ENCODE results near the gene MORC1. TPM values are rescaled to one million over a fixed set of nuclear protein-coding genes. Genes with fewer than 3 reads are reported as not detected.
A peak's percentile ranks its signal among the peaks of the same experiment; 100 is the strongest.

Gene MORC1
- total RNA-seq, 4 donors from 2014 or later, result 0.20 to 0.22 TPM; not detected in 2

DNA sequence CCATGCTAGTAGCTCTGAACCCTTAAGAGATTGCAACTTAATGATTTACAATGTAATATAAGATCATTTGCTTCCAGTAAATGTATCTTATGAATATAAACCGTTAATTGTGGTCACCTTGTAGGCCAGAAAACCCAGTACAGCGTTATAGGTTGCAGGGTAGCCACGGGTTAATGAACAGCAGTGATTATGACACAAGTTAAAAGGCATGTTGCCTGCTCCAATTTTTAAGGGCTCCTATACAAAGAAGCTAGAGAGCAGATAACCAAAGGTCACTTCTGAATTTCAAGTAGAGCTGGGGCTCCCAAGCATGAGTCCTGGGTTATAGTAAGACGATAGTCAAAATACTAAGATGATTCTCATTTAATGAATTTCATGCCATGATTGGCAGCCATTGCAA lies 177.8 kb downstream of the MORC1 start:
- Histone ChIP-seq H3K27ac (no peak overlapping the region), H3K36me3 (no peaks in the 10 kb centered on the region), H3K27me3 (no peaks in the 10 kb centered on the region), H3K4me3 (no peak overlapping the region), H3K4me1 (no peaks in the 10 kb centered on the region), H3K9me3 (no peaks in the 10 kb centered on the region)
- no peak for TF ChIP-seq POLR2A (IDR thresholded peaks at IDR 0.05)
- TF ChIP-seq EP300 (IDR thresholded peaks at IDR 0.05), result no peak
- TF ChIP-seq, protein P1, sequence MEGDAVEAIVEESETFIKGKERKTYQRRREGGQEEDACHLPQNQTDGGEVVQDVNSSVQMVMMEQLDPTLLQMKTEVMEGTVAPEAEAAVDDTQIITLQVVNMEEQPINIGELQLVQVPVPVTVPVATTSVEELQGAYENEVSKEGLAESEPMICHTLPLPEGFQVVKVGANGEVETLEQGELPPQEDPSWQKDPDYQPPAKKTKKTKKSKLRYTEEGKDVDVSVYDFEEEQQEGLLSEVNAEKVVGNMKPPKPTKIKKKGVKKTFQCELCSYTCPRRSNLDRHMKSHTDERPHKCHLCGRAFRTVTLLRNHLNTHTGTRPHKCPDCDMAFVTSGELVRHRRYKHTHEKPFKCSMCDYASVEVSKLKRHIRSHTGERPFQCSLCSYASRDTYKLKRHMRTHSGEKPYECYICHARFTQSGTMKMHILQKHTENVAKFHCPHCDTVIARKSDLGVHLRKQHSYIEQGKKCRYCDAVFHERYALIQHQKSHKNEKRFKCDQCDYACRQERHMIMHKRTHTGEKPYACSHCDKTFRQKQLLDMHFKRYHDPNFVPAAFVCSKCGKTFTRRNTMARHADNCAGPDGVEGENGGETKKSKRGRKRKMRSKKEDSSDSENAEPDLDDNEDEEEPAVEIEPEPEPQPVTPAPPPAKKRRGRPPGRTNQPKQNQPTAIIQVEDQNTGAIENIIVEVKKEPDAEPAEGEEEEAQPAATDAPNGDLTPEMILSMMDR (IDR thresholded peaks at IDR 0.05), result no peak
- no peak for DNase-seq (ENCODE audit: low spot score in 2 of 2)
- 49 to 61% methylated on average over 4 of the region's 4 CpGs for WGBS, 2 donors

DNA sequence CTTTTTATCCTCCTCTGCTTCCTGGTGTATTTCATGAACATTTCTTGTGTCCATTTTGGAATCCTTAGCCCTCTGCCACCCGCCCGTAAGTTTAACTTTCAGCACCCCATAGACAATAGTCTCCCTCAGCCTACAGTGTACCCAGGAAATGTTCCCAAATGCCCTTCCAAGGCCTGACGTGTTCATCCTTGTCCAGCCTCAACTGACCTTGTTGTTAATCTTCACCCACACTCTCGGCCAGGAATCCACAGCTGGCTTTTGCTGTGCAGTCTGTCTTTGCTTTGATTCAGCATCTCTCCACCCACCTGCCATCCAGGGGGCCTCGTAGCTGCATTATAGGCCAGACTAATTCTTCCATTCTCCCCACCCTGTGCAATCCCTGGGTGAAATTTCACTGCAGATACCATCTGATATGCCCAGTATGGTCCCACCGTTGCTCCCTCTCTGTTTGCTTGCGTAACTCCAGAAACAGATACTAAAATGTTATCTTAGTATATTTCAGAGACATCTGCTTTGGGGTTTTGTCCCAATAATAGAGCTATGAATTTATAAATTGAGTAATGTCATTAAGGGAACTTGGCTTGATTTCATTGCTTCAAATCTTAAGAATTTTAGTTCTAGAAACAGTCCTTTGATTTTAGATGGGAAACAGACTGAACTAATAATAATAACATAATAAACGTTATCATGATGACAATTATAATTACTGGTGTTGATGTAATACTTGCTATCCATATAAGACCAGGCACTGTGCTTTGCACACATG lies 180.8 kb downstream of the MORC1 start:
- H3K4me1 ChIP-seq, result no peaks in the 10 kb centered on the region
- H3K36me3 ChIP-seq, result no peaks in the 10 kb centered on the region
- TF ChIP-seq EP300 (IDR thresholded peaks at IDR 0.05), result no peak
- WGBS, 2 donors, result 69 to 71% methylated on average over 8 of the region's 8 CpGs
- no peak overlapping the region for H3K27ac ChIP-seq
- no peaks in the 10 kb centered on the region for H3K27me3 ChIP-seq
- DNase-seq (ENCODE audit: low spot score in 2 of 2), result no peak
- H3K4me3 ChIP-seq, result no peak overlapping the region
- no peaks in the 10 kb centered on the region for H3K9me3 ChIP-seq

DNA sequence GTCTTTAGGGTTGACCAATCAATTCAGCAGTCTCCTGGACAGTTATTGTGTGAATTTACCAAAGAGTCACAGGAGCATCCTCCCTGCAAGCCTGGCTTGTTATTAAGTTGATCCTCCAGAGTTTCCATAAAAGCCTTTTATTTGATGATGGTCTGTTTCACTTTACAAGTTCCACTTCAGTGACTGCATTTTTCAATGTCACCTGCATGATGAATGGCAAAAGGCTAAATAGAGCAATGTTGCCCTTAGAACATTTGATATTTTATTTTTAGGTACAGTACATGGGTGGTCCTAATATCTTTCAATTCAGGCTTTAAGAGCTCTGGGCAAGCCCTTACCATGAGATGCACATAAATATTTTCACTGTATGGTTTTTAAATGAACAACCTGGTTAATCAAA lies 186.9 kb downstream of the MORC1 start:
- Histone ChIP-seq H3K36me3 (no peaks in the 10 kb centered on the region), H3K4me3 (no peak overlapping the region)
- no peak for TF ChIP-seq EP300 (IDR thresholded peaks at IDR 0.05)
- no peak for TF ChIP-seq POLR2A (IDR thresholded peaks at IDR 0.05)
- TF ChIP-seq, protein P1 (IDR thresholded peaks at IDR 0.05), result no peak

DNA sequence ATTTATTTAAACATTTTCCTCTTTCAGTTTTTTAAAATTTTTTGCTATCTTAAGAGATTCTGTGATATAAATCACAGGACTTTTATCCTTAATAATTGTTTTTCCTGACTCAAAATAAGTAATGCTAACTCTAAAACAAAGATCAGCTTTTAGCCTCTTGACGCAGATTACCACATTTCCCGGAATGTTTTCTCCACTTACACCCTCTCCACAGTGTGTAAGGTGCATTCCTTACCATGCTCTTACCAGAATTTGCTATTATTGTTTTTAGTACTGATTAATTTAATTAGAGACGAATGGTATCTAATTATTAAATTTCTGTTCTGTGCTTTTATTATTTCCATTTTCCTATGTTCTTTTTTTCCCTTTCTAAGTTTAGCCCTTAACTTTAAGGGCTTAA lies 199.1 kb downstream of the MORC1 start:
- Histone ChIP-seq H3K4me1 (no peaks in the 10 kb centered on the region), H3K27me3 (no peaks in the 10 kb centered on the region), H3K27ac (no peak overlapping the region), H3K36me3 (no peaks in the 10 kb centered on the region), H3K4me3 (no peak overlapping the region), H3K9me3 (no peaks in the 10 kb centered on the region)
- TF ChIP-seq EP300 (IDR thresholded peaks at IDR 0.05) (no peak), POLR2A (IDR thresholded peaks at IDR 0.05) (no peak)
- TF ChIP-seq, protein P1 (IDR thresholded peaks at IDR 0.05), result no peak
- 80 to 82% methylated on average over 3 of the region's 3 CpGs for WGBS, 2 donors
- no peak for DNase-seq (ENCODE audit: low spot score in 2 of 2)

More for the DNA sequence above, 186.9 kb downstream of the MORC1 start:
- Histone ChIP-seq H3K9me3 (peaks cover 0 to 14% (median 0%) of the 10 kb centered on the region in 4 donors), H3K27me3 (no peaks in the 10 kb centered on the region), H3K4me1 (no peaks in the 10 kb centered on the region), H3K27ac (no peak overlapping the region)
- no peak for DNase-seq (ENCODE audit: low spot score in 2 of 2)

DNA sequence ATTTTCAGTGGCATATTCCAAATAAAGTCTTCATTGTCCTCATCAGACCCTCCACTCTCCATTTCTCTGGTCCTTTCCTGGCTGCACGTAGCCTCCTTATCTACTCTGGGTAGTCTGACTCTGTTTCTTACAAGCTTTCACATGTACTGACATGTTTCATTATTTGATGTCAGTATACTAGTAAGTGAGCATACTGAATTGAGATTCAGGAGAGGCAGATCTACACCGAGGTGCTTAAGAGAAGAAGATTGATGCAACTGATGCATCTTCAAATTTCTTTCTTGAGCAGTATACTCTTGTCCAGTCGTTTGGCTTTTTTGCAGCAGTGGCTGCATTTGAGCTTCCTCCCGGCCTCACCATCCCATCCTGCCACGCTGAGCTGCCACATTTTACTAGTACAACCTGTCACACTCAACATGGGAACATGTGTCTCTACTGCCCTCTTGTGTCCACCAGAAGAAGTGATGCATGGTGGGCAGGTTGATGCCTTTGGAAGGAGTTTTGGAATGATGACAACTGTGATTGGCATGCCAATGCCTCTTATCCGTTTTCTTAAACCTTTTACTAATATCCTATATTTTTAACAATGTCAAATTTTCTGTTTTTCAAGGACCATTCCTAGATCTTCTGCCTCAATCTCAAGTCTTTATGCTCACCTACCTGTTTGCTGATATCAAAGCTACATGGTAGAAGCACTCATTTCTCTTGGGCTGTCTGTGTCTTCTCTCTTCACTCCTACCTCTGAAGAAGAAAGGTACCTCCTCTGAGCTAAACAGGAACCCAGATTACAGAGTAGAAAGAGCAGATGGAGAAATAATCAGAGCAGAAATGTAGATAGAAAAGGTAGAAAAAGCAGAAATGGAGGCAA lies 202.9 kb downstream of the MORC1 start:
- H3K4me3 ChIP-seq, result no peak overlapping the region
- no peaks in the 10 kb centered on the region for H3K36me3 ChIP-seq
- no peaks in the 10 kb centered on the region for H3K9me3 ChIP-seq
- peak in 1 of 2 donors; percentile 30 for DNase-seq (ENCODE audit: low spot score in 2 of 2)
- no peaks in the 10 kb centered on the region for H3K4me1 ChIP-seq
- H3K27ac ChIP-seq, result no peak overlapping the region
- H3K27me3 ChIP-seq, result no peaks in the 10 kb centered on the region
- 20 to 21% methylated on average over 6 of the region's 6 CpGs for WGBS, 2 donors
- TF ChIP-seq POLR2A (IDR thresholded peaks at IDR 0.05) (no peak), EP300 (IDR thresholded peaks at IDR 0.05) (no peak)
- TF ChIP-seq, protein P1 (IDR thresholded peaks at IDR 0.05), result peak; percentile 51 to 78 (median 58)

Measured in tibial nerve (tissue), 4 donors.